ENCODE measurements around the gene FHAD1.

The FHAD1 gene

DNA sequence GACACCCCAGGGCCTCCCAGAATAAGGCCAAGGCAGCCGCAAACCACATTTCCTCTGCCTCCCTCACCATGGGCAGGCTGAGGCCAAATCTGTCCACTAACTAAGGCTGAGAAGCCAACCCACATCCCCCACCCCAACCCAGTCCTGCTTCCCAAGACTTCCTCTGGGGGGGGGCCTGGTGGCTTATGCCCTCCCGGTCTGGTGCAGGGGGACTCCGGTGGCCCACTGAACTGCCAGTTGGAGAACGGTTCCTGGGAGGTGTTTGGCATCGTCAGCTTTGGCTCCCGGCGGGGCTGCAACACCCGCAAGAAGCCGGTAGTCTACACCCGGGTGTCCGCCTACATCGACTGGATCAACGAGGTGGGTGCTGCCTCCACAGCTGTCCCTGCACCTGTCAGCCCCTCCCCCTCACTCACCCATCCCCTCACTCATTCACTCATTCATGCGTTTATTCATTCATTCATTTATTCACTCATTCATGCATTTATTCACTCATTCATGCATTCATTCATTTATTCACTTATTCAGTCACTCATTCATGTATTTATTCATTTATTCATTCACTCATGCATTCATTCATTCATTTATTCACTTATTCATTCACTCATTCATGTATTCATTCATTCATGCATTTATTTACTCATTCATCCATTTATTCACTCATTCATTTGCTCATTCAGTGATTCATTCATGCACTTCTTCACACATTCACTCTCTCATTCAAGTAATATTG, 198.5 kb downstream of the FHAD1 start:
- no peak overlapping the region for H3K4me3 ChIP-seq (ENCODE audit: severe bottlenecking)
- no peak overlapping the region for H3K27ac ChIP-seq (ENCODE audit: poor library complexity, severe bottlenecking)
- no peaks in the 10 kb centered on the region for H3K36me3 ChIP-seq (ENCODE audit: low read depth)
- DNase-seq (ENCODE audit: low spot score): no peak
- no peak for ATAC-seq (ENCODE audit: low read depth)
- no peaks in the 10 kb centered on the region for H3K27me3 ChIP-seq (ENCODE audit: insufficient read depth, poor library complexity, severe bottlenecking)
- H3K9me3 ChIP-seq (ENCODE audit: severe bottlenecking): no peaks in the 10 kb centered on the region
- no peaks in the 10 kb centered on the region for H3K4me1 ChIP-seq (ENCODE audit: insufficient read depth, poor library complexity, severe bottlenecking)
- TF ChIP-seq, protein P1, sequence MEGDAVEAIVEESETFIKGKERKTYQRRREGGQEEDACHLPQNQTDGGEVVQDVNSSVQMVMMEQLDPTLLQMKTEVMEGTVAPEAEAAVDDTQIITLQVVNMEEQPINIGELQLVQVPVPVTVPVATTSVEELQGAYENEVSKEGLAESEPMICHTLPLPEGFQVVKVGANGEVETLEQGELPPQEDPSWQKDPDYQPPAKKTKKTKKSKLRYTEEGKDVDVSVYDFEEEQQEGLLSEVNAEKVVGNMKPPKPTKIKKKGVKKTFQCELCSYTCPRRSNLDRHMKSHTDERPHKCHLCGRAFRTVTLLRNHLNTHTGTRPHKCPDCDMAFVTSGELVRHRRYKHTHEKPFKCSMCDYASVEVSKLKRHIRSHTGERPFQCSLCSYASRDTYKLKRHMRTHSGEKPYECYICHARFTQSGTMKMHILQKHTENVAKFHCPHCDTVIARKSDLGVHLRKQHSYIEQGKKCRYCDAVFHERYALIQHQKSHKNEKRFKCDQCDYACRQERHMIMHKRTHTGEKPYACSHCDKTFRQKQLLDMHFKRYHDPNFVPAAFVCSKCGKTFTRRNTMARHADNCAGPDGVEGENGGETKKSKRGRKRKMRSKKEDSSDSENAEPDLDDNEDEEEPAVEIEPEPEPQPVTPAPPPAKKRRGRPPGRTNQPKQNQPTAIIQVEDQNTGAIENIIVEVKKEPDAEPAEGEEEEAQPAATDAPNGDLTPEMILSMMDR (IDR thresholded peaks at IDR 0.05; ENCODE audit: poor library complexity, severe bottlenecking): no peak

DNA sequence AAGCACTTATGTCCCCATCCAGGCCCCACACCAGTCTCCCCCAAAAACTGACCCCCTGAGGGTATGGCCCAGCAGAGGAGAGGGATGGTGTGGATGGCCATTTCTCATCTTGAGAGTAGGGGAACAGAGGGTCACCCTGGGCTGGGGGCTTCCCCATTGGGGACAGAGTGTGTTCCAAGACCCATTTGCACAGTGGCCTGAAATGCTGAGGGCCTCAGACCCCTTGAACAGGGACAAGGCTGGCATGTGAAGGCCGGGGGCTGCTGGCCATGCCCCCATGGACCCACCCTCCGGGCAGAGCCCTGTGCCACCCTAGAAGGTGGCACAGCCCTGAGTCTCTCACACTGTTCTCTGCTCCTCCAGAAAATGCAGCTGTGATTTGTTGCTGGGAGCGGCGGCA, 199.2 kb downstream of the FHAD1 start:
- ATAC-seq (ENCODE audit: low read depth) (no peak), DNase-seq (ENCODE audit: low spot score) (no peak)
- TF ChIP-seq, protein P1 (IDR thresholded peaks at IDR 0.05; ENCODE audit: poor library complexity, severe bottlenecking): no peak
- Histone ChIP-seq H3K4me3 (ENCODE audit: severe bottlenecking) (no peak overlapping the region), H3K36me3 (ENCODE audit: low read depth) (no peaks in the 10 kb centered on the region), H3K4me1 (ENCODE audit: insufficient read depth, poor library complexity, severe bottlenecking) (no peaks in the 10 kb centered on the region), H3K9me3 (ENCODE audit: severe bottlenecking) (no peaks in the 10 kb centered on the region), H3K27me3 (ENCODE audit: insufficient read depth, poor library complexity, severe bottlenecking) (no peaks in the 10 kb centered on the region), H3K27ac (ENCODE audit: poor library complexity, severe bottlenecking) (no peak overlapping the region)
